KMS-11 (cell line): Measurements from ENCODE around the gene SLX4.

Source experiments
- H2AFZ ChIP-seq: fragments of 200-600 bp; sonication (generic); 2 replicates; pipeline ENCODE4 v1.6.1; 2016; ENCODE audit warnings: antibody characterized with exemption, mixed run types, low read depth
- H3K27ac ChIP-seq: fragments of 200-600 bp; sonication (generic); 2 replicates; pipeline ENCODE4 v1.6.1; 2016; ENCODE audit warnings: mild to moderate bottlenecking, mixed run types
- H3K27me3 ChIP-seq: fragments of 200-600 bp; sonication (generic); 2 replicates; pipeline ENCODE4 v1.6.1; 2017; ENCODE audit warnings: mild to moderate bottlenecking, low read depth, mixed run types, moderate library complexity; ENCODE audit not compliant: insufficient read depth
- H3K36me3 ChIP-seq: fragments of 200-600 bp; sonication (generic); 2 replicates; pipeline ENCODE4 v1.6.1; 2017; ENCODE audit warnings: mild to moderate bottlenecking, mixed run types; ENCODE audit not compliant: insufficient read depth
- H3K4me1 ChIP-seq: fragments of 200-600 bp; sonication (generic); 2 replicates; pipeline ENCODE4 v1.6.1; 2016; ENCODE audit warnings: mild to moderate bottlenecking, low read depth, mixed run types; ENCODE audit not compliant: poor library complexity, severe bottlenecking
- H3K4me2 ChIP-seq: fragments of 200-600 bp; sonication (generic); 2 replicates; pipeline ENCODE4 v1.7.0; 2016; ENCODE audit warnings: mild to moderate bottlenecking, mixed run types
- H3K4me3 ChIP-seq: fragments of 200-600 bp; sonication (generic); IDR thresholded peaks from 2 replicates; pipeline ENCODE4 v1.6.1; 2017; ENCODE audit warnings: low read depth, low read length, mixed read lengths; ENCODE audit not compliant: insufficient read depth
- H3K79me2 ChIP-seq: fragments of 200-600 bp; sonication (generic); 2 replicates; pipeline ENCODE4 v1.6.1; 2016; ENCODE audit warnings: low read depth, mixed run types; ENCODE audit not compliant: insufficient read depth
- H3K9ac ChIP-seq: fragments of 200-600 bp; sonication (generic); 2 replicates; pipeline ENCODE4 v1.6.1; 2016; ENCODE audit warnings: mild to moderate bottlenecking, mixed run types
- H4K20me1 ChIP-seq: fragments of 200-600 bp; sonication (generic); 2 replicates; pipeline ENCODE4 v1.6.1; 2016; ENCODE audit warnings: mild to moderate bottlenecking, mixed run types; ENCODE audit not compliant: insufficient read depth
- CTCF ChIP-seq: fragments of 200-600 bp; sonication (generic); conservative IDR thresholded peaks from 2 replicates; pipeline ENCODE4 v1.6.1; 2017; ENCODE audit warnings: low read depth, mild to moderate bottlenecking, antibody characterized with exemption, low read length, moderate library complexity, mixed read lengths

The SLX4 gene

GRCh38 chr16:3655396-3656159 lies 44.2 kb upstream of the SLX4 start:
- Histone ChIP-seq H3K9ac (no peak overlapping the region), H3K27ac (no peak overlapping the region), H3K27me3 (no peaks in the 10 kb centered on the region), H4K20me1 (no peaks in the 10 kb centered on the region), H3K79me2 (no peaks in the 10 kb centered on the region), H3K4me3 (no peak overlapping the region), H3K36me3 (peaks cover 17% of the 10 kb centered on the region; the same call in 1 of the 2 replicates), H2AFZ (no peak overlapping the region), H3K4me1 (no peaks in the 10 kb centered on the region), H3K4me2 (no peak overlapping the region)
- TF ChIP-seq CTCF: no peak

- H3K4me1 ChIP-seq: no peaks in the 10 kb centered on the region
- no peak overlapping the region; the same call in 1 of the 2 replicates for H3K27ac ChIP-seq
- no peaks in the 10 kb centered on the region for H4K20me1 ChIP-seq
- no peak overlapping the region for H2AFZ ChIP-seq
- H3K4me2 ChIP-seq: no peak overlapping the region
- no peaks in the 10 kb centered on the region for H3K79me2 ChIP-seq
- H3K36me3 ChIP-seq: peaks cover 17% of the 10 kb centered on the region; the same call in 1 of the 2 replicates
- TF ChIP-seq CTCF: no peak
- H3K27me3 ChIP-seq: no peaks in the 10 kb centered on the region
- H3K9ac ChIP-seq: no peak overlapping the region
- no peak overlapping the region for H3K4me3 ChIP-seq
These were observed 43.6 kb upstream of the SLX4 start for GRCh38 chr16:3655030-3655395.

GRCh38 chr16:3654249-3654991 lies 43.0 kb upstream of the SLX4 start, which contains the start of gene DNASE1:
Gene DNASE1 (plus strand): TSS chr16:3654691. CDS start chr16:3655374, 683 bp downstream.
- Histone ChIP-seq H3K27me3 (no peaks in the 10 kb centered on the region), H3K4me2 (no peak within 1 kb of the TSS), H3K4me1 (no peaks in the 10 kb centered on the region), H3K79me2 (no peaks in the 10 kb centered on the region), H2AFZ (no peak within 1 kb of the TSS), H3K36me3 (peaks cover 15% of the 10 kb centered on the region; the same call in 1 of the 2 replicates), H3K27ac (no peak within 1 kb of the TSS; the same call in 1 of the 2 replicates), H3K4me3 (no peak within 1 kb of the TSS), H4K20me1 (no peaks in the 10 kb centered on the region), H3K9ac (no peak within 1 kb of the TSS)
- peak; percentile 81 for TF ChIP-seq CTCF

- Histone ChIP-seq H3K9ac (no peak overlapping the region), H4K20me1 (no peaks in the 10 kb centered on the region), H2AFZ (no peak overlapping the region), H3K79me2 (no peaks in the 10 kb centered on the region), H3K4me2 (no peak overlapping the region), H3K4me1 (no peaks in the 10 kb centered on the region), H3K27me3 (no peaks in the 10 kb centered on the region), H3K36me3 (peaks cover 6% of the 10 kb centered on the region; the same call in 1 of the 2 replicates), H3K4me3 (no peak overlapping the region), H3K27ac (no peak overlapping the region)
- TF ChIP-seq CTCF: no peak
These were observed 41.2 kb upstream of the SLX4 start for GRCh38 chr16:3652373-3653195.
